ENCODE data around the gene DYNLRB1. TPM values are rescaled to one million over a fixed set of nuclear protein-coding genes. Genes with fewer than 3 reads are reported as not detected.

The DYNLRB1 gene
- total and polyA plus RNA-seq, 9 of the 15 experiments (the other 6 are each of a cell fraction or from before 2014, with no cell fraction given): 48.7 to 358 (median 121) TPM

GRCh38 chr20:34532320-34532719, 16.1 kb downstream of the DYNLRB1 start (continued):
- TF ChIP-seq E2F6 (IDR thresholded peaks at IDR 0.05; ENCODE audit: borderline replicate concordance in 1 of 2, extremely low read depth in 1 of 2, insufficient read depth in 1 of 2, insufficient read length in 1 of 2, low read depth in 1 of 2, low read length in 1 of 2, poor library complexity in 1 of 2, severe bottlenecking in 1 of 2) (no peak), XRCC4 (IDR thresholded peaks at IDR 0.05; ENCODE audit: extremely low read depth, insufficient read depth, insufficient read length) (no peak), NR2C2 (CRISPR knock-in tag; IDR thresholded peaks at IDR 0.05) (no peak), NR2C2 (tag; IDR thresholded peaks at IDR 0.05) (no peak), ZKSCAN1 (IDR thresholded peaks at IDR 0.05; ENCODE audit: low read depth, low read length) (no peak), PRDM10 (IDR thresholded peaks at IDR 0.05; ENCODE audit: partially characterized antibody) (no peak), CBX3 (IDR thresholded peaks at IDR 0.05; ENCODE audit: borderline replicate concordance in 1 of 2, low read length in 2 of 2) (no peak), SAFB (IDR thresholded peaks at IDR 0.05; ENCODE audit: borderline replicate concordance, low read depth, low read length) (no peak)

All from K562 (cell line).